K562 (cell line): ENCODE results near the gene HOXA5. TPM values are rescaled to one million over a fixed set of nuclear protein-coding genes. Genes with fewer than 3 reads are reported as not detected.
A peak's percentile ranks its signal among the peaks of the same experiment; 100 is the strongest.

Experiments
- ADNP ChIP-seq: fragments of 200-800 bp; sonication (Bioruptor generic); IDR thresholded peaks from 2 replicates; pipeline ENCODE4 v1.6.1; 2016; ENCODE audit warnings: missing genetic modification characterization, missing compliant biosample characterization
- CC2D1A ChIP-seq: fragments of 450-650 bp; IDR thresholded peaks from 2 replicates; pipeline ENCODE4 v1.6.1; 2017; ENCODE audit warnings: mild to moderate bottlenecking
- HIVEP1 ChIP-seq: fragments of 250-450 bp; sonication (Bioruptor Pico); IDR thresholded peaks from 2 replicates; pipeline ENCODE4 v1.4.0; 2020; ENCODE audit warnings: mild to moderate bottlenecking
- HMG20B ChIP-seq: fragments of 250-450 bp; sonication (Bioruptor Pico); IDR thresholded peaks from 2 replicates; pipeline ENCODE4 v1.5.0; 2021; ENCODE audit warnings: mild to moderate bottlenecking
- SNIP1 ChIP-seq: fragments of 450-650 bp; IDR thresholded peaks from 2 replicates; pipeline ENCODE4 v1.7.1; 2017; ENCODE audit warnings: low read depth, mild to moderate bottlenecking
- TAF9B ChIP-seq: fragments of 450-650 bp; IDR thresholded peaks from 2 replicates; pipeline ENCODE4 v1.6.1; 2018; ENCODE audit warnings: mild to moderate bottlenecking; ENCODE audit not compliant: partially characterized antibody
- ZBTB8A ChIP-seq: fragments of 450-650 bp; IDR thresholded peaks from 2 replicates; pipeline ENCODE4 v1.6.1; 2018; ENCODE audit warnings: mild to moderate bottlenecking, moderate library complexity; ENCODE audit not compliant: partially characterized antibody
- ZNF134 ChIP-seq: fragments of 250-450 bp; sonication (Bioruptor Pico); conservative IDR thresholded peaks from 2 replicates; pipeline ENCODE4 v1.4.0; 2020
- ZNF431 ChIP-seq: sonication (generic); formaldehyde crosslinking; IDR thresholded peaks from 2 replicates; pipeline ENCODE4 v1.8.0; 2022; ENCODE audit warnings: mild to moderate bottlenecking, missing genetic modification reagents
- ZNF766 ChIP-seq: fragments of 200-800 bp; sonication (Bioruptor generic); conservative IDR thresholded peaks from 2 replicates; pipeline ENCODE4 v1.6.1; 2016; ENCODE audit warnings: missing genetic modification characterization, missing compliant biosample characterization
- ZNF77 ChIP-seq: fragments of 250-450 bp; sonication (Bioruptor Pico); IDR thresholded peaks from 2 replicates; pipeline ENCODE4 v1.5.0; 2020
- polyA plus RNA-seq, 8 experiments: library from polyadenylated mRNA; depleted of rRNA in 4 of 8; stranded (reverse) in 5 of 8; unstranded in 3 of 8; fragments of >200 nt; fragmentation: Nextera tagmentation in 2 of 8; fragmentation: Illumina TruSeq in 1 of 8; extraction: Ambion mirVana in 2 of 8; extraction: Trizol in 1 of 8; gene quantifications; 2 replicates each; pipeline versions ENCODE4 v1.2.1 to v1.2.3, GENCODE V29; 2011 to 2014; ENCODE audit warnings: inconsistent platforms in 1 of 8, missing spikeins in 1 of 8
- total RNA-seq, 7 experiments: library from RNA; depleted of rRNA in 6 of 7; stranded (reverse); fragments of >200 nt in 6 of 7; fragmentation: Illumina TruSeq in 2 of 7; extraction: Trizol in 2 of 7; gene quantifications; 2 replicates each; pipeline versions ENCODE4 v1.2.1 to v1.2.3, GENCODE V29; 2011 to 2021; ENCODE audit warnings: low replicate concordance in 1 of 7
- TF ChIP-seq, protein P1 (sequence below): fragments of 450-650 bp; IDR thresholded peaks from 2 replicates; pipeline ENCODE4 v1.6.1; 2016; ENCODE audit warnings: mild to moderate bottlenecking, moderate library complexity

The HOXA5 gene
- total and polyA plus RNA-seq, 9 of the 15 experiments (the other 6 are each of a cell fraction or from before 2014, with no cell fraction given): 0.13 TPM; not detected in 8

DNA sequence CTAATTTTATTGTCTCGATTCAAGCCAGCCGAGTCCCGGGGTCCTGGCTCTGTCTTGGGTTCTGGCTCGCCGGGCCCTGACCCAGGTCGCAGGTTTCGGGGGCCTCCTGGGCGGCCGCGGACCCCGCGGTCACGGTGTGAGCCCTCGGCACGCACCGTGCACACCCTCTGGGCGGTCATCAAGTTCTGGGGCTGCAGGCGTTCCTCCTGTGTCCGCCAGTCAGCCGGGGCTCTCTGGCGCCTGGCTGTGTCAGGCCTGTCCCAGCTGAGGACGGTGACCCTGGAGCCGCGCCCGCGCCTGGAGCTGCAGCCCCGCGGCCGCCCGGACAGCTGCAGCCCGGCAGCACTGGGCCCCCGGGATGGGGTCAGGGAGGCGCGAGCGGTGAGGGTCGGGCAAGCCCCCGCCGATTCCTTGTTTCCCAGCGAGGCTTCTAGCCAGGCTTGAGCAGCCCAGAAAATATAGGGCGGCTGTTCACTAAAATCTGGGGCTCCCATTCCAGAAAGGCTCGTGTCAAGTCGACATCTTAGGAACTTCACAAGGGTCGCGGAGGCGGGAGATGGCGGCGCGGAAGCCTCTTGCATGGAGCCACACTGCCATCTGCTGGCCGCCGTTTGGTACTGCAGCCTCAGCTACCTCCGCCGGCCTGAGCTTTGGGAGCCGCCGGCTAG, 17.2 kb upstream of the HOXA5 start (continued):
- TF ChIP-seq SNIP1 (no peak), ZNF77 (CRISPR knock-in tag) (no peak), ZNF134 (CRISPR knock-in tag) (no peak), HMG20B (CRISPR knock-in tag) (no peak), ADNP (no peak), HIVEP1 (CRISPR knock-in tag) (no peak), ZNF431 (no peak), ZNF766 (CRISPR knock-in tag) (0 out of 2 replicates have a peak, but pooled peaks have one; percentile 18), ZBTB8A (no peak), CC2D1A (peak; percentile 46; the same call in 1 of the 2 replicates), TAF9B (no peak)
- TF ChIP-seq, protein P1, sequence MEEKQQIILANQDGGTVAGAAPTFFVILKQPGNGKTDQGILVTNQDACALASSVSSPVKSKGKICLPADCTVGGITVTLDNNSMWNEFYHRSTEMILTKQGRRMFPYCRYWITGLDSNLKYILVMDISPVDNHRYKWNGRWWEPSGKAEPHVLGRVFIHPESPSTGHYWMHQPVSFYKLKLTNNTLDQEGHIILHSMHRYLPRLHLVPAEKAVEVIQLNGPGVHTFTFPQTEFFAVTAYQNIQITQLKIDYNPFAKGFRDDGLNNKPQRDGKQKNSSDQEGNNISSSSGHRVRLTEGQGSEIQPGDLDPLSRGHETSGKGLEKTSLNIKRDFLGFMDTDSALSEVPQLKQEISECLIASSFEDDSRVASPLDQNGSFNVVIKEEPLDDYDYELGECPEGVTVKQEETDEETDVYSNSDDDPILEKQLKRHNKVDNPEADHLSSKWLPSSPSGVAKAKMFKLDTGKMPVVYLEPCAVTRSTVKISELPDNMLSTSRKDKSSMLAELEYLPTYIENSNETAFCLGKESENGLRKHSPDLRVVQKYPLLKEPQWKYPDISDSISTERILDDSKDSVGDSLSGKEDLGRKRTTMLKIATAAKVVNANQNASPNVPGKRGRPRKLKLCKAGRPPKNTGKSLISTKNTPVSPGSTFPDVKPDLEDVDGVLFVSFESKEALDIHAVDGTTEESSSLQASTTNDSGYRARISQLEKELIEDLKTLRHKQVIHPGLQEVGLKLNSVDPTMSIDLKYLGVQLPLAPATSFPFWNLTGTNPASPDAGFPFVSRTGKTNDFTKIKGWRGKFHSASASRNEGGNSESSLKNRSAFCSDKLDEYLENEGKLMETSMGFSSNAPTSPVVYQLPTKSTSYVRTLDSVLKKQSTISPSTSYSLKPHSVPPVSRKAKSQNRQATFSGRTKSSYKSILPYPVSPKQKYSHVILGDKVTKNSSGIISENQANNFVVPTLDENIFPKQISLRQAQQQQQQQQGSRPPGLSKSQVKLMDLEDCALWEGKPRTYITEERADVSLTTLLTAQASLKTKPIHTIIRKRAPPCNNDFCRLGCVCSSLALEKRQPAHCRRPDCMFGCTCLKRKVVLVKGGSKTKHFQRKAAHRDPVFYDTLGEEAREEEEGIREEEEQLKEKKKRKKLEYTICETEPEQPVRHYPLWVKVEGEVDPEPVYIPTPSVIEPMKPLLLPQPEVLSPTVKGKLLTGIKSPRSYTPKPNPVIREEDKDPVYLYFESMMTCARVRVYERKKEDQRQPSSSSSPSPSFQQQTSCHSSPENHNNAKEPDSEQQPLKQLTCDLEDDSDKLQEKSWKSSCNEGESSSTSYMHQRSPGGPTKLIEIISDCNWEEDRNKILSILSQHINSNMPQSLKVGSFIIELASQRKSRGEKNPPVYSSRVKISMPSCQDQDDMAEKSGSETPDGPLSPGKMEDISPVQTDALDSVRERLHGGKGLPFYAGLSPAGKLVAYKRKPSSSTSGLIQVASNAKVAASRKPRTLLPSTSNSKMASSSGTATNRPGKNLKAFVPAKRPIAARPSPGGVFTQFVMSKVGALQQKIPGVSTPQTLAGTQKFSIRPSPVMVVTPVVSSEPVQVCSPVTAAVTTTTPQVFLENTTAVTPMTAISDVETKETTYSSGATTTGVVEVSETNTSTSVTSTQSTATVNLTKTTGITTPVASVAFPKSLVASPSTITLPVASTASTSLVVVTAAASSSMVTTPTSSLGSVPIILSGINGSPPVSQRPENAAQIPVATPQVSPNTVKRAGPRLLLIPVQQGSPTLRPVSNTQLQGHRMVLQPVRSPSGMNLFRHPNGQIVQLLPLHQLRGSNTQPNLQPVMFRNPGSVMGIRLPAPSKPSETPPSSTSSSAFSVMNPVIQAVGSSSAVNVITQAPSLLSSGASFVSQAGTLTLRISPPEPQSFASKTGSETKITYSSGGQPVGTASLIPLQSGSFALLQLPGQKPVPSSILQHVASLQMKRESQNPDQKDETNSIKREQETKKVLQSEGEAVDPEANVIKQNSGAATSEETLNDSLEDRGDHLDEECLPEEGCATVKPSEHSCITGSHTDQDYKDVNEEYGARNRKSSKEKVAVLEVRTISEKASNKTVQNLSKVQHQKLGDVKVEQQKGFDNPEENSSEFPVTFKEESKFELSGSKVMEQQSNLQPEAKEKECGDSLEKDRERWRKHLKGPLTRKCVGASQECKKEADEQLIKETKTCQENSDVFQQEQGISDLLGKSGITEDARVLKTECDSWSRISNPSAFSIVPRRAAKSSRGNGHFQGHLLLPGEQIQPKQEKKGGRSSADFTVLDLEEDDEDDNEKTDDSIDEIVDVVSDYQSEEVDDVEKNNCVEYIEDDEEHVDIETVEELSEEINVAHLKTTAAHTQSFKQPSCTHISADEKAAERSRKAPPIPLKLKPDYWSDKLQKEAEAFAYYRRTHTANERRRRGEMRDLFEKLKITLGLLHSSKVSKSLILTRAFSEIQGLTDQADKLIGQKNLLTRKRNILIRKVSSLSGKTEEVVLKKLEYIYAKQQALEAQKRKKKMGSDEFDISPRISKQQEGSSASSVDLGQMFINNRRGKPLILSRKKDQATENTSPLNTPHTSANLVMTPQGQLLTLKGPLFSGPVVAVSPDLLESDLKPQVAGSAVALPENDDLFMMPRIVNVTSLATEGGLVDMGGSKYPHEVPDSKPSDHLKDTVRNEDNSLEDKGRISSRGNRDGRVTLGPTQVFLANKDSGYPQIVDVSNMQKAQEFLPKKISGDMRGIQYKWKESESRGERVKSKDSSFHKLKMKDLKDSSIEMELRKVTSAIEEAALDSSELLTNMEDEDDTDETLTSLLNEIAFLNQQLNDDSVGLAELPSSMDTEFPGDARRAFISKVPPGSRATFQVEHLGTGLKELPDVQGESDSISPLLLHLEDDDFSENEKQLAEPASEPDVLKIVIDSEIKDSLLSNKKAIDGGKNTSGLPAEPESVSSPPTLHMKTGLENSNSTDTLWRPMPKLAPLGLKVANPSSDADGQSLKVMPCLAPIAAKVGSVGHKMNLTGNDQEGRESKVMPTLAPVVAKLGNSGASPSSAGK: no peak
